DMS53 treated with DMSO at 0.1 percent for 48 hours (cell line): ENCODE data around the gene PRKRA.
"Not testable (repeated sequence)": the region's sequence is repeated elsewhere in the genome, so short reads cannot be mapped to it uniquely, and the experiment has no call there.

Experiments used
- DNase-seq: peaks from one replicate; lab custom pipeline; 2025; ENCODE audit not compliant: unreplicated experiment; lab: John Stamatoyannopoulos, UW

The PRKRA gene

GRCh38 chr2:178450774-178451525 is at the start of gene PRKRA, which contains the start of gene PJVK:
PRKRA (minus strand) TSS chr2:178451175; CDS start chr2:178451030, 145 bp downstream.
PJVK (plus strand) TSS chr2:178451378; CDS start chr2:178453410, 2,032 bp downstream.
- DNase-seq: peak; percentile 96

GRCh38 chr2:178499640-178500039 is 48.7 kb upstream of the PRKRA start:
- DNase-seq: no peak

GRCh38 chr2:178498137-178498536 is 47.2 kb upstream of the PRKRA start:
- no peak for DNase-seq

GRCh38 chr2:178496049-178496448 is 45.1 kb upstream of the PRKRA start:
- DNase-seq: no peak

GRCh38 chr2:178491612-178492011 is 40.6 kb upstream of the PRKRA start:
- no peak for DNase-seq

GRCh38 chr2:178485356-178485755 is 34.4 kb upstream of the PRKRA start:
- DNase-seq: no peak

GRCh38 chr2:178484245-178485041 is 33.5 kb upstream of the PRKRA start:
- DNase-seq: peak; percentile 33

GRCh38 chr2:178482437-178482836 is 31.5 kb upstream of the PRKRA start:
- peak; percentile 38 for DNase-seq

- peak; percentile 98 for DNase-seq
These were observed 29.5 kb upstream of the PRKRA start, which contains the start of gene PLEKHA3 for GRCh38 chr2:178480227-178481181. PLEKHA3 (plus strand) TSS chr2:178480457; CDS start chr2:178480870, 413 bp downstream.

- DNase-seq: no peak
These were observed 28.8 kb upstream of the PRKRA start for GRCh38 chr2:178479758-178480226.

- peak; percentile 62 for DNase-seq
These were observed 28.3 kb upstream of the PRKRA start for GRCh38 chr2:178479275-178479616.

GRCh38 chr2:178478439-178479274 is 27.7 kb upstream of the PRKRA start, which contains the start of gene FKBP7:
FKBP7 (minus strand) TSS chr2:178478600; CDS start chr2:178478499, 101 bp downstream.
- DNase-seq: peak; percentile 91

- DNase-seq: peak; percentile 50
These were observed 27.1 kb upstream of the PRKRA start for GRCh38 chr2:178478130-178478438.

- DNase-seq: peak; percentile 22
These were observed 26.6 kb upstream of the PRKRA start for GRCh38 chr2:178477443-178478129.

- DNase-seq: no peak
These were observed 25.5 kb upstream of the PRKRA start for GRCh38 chr2:178476477-178476876.

- no peak for DNase-seq
These were observed 23.6 kb upstream of the PRKRA start for GRCh38 chr2:178474560-178474959.

- DNase-seq: no peak
These were observed 23.0 kb upstream of the PRKRA start for GRCh38 chr2:178473931-178474330.

GRCh38 chr2:178473373-178473772 is 22.4 kb upstream of the PRKRA start:
- DNase-seq: no peak

- not testable (repeated sequence) for DNase-seq
These were observed 20.3 kb upstream of the PRKRA start for GRCh38 chr2:178471313-178471712.
